Stimulated activated CD4-positive, alpha-beta T cell treated with anti-CD3 and anti-CD28 coated beads, TNF-alpha, amount 100 ng/mL, for 24 hours (primary cell): ENCODE measurements around the gene HOXA13.

ENCODE experiments used
- DNase-seq, 3 experiments: peaks; one replicate each; pipeline ENCODE4 v3.0.0-alpha.2; 2020; ENCODE audit warnings: low read depth in 3 of 3

HOXA13 gene

DNA sequence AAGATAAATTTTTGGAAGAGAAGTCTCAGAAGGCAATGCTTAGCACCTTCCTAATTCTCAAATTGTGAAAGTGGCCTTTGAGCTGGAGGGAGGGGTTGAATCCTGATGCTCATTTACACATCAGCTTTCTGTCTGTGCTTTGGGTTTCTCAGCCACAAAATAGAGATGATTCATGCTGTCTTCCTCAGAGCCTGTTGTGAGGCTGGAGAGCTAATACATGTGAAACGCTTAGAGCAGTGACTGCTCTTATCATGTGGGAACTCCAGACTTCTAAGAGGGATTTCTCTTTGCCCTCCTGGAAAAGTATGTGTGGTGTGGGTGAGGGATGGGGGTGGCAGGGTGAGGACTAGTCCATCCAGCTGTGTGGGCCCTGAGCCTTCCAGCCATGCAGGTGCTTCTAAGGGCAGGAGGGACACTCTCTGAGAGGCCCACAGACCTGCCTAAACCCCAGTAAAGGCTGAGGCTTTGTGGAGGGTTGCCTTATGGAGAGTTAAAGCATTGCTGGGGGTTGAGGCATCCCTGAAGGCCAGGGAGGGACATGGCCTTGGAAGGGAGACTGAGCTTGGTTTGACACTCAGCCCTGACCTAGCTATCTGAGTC, 37.9 kb upstream of the HOXA13 start:
- DNase-seq = no peak

GRCh38 chr7:27235387-27236311, 35.8 kb upstream of the HOXA13 start:
- no peak for DNase-seq

GRCh38 chr7:27229448-27229847, 29.6 kb upstream of the HOXA13 start:
- DNase-seq = no peak

GRCh38 chr7:27224983-27225934, 25.4 kb upstream of the HOXA13 start:
- no peak for DNase-seq

DNA sequence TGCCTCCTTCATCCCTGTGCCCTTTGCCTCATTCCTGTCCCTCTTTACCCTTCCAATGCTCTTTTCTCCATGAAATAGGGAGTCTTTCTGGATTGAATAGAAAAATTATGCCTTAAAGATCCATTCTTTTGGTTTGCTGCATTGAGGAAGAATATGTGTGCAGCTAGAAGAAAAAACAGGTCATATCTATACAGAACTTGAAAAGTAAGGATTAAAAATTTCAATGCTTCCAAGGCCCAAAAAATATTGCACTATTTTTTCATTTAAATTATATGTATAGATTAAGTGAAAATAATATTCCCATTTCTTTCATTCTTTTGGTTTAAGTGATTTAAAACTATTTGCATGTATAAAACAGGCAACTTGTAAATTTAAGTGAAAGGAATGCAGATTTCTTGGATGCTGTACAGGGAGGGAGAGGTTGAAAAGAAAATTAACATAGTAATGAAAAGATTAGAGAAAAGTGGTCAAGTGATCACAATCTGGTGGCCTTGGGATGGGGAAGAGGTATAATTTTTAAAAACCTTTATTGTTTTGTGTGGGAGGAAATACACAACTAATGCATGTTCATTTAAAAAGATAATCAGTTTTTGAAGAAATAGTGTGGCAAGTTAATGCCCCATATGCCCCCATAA, 24.2 kb upstream of the HOXA13 start:
- no peak for DNase-seq

DNA sequence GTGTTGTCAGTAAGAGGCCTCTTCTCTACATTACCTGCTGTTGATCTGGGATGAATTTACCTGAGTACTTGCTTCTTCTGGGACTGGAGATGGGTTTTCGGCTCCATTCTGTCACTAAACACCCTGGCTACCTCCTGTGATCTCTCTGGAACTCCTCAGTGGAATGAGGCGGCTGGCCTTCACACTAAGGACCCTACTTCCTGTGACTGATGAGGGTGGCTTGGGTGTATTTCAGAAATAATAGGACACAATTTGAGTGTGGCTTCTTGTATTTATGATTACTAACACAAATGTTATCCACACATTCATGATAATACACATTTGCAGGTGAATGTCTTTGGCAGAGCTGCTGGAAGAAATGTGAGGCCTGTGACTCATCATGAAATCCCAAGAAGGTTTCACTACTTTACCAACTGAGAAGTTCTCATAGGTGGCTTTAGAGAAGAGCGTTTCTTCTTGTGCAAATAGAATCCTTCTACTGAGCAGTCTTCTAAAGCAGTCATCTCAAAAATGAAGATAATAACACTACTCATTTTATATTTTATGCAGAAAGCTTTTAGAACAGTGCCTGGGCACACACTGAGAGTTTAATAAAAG, 21.4 kb upstream of the HOXA13 start:
- no peak for DNase-seq

DNA sequence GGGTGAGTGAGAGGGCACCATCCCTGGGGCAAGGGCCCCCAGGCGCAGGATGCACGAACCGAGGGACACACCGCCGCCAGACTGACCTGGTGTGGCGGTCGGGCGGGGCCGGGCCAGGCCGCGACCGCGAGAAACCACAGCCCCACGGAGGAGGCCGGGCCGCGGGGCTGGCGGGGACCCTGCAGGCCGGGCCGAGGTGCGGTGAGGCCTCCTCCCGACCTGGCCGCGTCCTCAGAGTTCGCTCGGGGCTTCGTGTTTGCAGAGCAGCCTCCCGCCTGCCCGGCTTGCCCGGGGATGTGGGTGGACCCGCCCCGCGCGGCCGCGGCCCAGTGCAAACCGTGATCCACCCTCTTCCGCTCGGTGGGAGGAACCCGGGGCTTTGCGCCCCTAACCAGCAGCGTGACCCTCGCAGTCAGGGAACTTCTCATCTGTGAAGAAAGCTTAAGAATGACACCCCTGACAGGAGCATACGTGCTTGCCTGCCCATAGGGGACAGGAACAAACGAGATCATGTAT, 20.6 kb upstream of the HOXA13 start:
- no peak for DNase-seq

GRCh38 chr7:27219821-27220220, 19.9 kb upstream of the HOXA13 start:
- no peak for DNase-seq

DNA sequence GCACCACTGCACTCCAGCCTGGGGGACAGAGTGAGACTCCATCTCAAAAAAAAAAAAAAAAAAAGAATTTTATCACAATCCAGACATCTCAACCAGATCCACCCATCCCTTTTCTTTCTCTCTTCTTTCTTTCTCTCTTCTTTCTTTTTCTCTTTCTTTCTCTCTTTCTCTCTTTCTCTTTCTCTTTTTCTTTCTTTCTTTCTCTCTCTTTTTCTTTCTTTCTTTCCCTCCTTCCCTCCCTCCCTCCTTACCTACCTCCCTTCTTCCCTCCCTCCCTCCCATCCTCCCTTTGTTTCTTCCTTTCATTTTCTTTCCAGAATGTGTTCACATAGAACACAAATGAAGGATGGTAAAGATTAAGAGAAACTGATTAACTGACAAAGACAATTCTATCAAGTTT, 18.1 kb upstream of the HOXA13 start:
- DNase-seq = no peak

GRCh38 chr7:27215356-27215755, 15.5 kb upstream of the HOXA13 start:
- no peak for DNase-seq

DNA sequence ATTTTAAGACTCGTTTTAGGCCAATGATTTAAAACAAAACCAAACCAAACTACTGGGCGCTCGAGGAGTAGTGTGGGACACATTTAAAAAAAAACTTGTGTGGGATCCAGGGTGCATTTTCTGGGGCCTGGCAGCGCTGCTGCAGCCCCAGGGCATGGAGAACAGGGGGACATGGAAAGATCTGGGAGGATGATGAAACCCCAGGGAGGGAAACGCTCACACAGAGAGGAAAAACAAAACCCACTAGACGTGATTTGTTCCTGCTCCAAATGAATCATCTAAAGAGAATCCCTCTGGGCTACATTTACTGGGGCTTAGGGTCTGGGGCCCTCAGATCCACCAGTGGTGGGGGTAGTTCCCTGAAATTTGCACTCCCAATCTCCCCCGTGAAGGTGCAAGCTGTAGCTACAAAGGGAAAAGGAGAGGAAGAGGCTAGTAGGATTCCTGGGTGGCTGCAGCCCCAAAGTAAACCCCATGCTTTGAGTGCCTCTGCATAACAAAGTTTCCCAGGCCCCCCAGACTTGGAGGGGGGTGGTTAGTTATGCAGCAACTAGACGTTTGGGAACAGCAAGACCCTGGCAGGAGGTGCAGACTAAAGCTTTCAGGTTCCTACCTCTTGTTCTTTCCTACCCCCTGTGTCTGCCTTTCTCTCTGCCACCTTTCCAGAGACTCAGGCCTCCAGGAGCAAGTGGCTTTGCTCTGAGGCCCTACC, 14.5 kb upstream of the HOXA13 start:
- DNase-seq = no peak

DNA sequence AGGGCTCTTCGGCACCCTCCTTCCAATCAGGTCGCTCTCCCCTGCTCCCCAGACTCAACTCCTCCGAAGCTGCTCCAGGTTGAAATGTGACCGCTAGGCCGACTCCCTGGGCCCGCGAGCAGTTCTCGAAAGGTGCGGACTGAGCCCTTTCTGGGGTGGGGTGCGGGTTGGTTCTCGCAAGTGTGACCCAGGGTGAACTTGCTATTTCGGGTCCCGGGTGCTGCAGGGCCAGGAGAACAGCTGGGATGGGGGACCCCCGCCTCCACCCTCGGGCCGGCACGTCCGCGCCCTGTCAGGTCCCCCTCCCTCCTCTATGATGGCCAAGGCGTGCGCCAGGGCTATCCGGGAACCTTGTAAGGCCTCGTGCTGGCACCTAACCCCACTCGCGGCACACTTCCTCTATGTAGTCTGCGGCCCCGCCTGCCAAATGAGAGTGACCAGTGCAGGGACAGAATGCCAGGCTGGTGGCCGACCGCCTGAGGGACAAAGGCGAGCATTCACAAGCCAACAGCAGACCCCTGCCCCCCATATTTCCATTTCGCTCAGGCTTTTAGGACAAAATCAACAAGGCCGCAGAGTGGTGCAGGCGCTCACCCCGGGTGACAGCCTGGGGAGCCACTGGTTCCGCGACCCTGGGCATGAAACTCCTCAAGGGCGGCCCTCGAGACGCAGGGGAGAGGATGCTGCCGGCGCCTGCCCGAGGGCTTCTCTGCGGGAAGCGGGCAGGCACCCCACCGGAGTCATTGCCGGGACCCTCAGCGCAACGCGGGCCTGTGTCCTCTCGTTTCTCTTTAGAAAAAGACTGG, 13.7 kb upstream of the HOXA13 start:
- DNase-seq = no peak

GRCh38 chr7:27212497-27213432, 12.9 kb upstream of the HOXA13 start:
- DNase-seq = no peak

GRCh38 chr7:27211764-27212204, 11.9 kb upstream of the HOXA13 start:
- DNase-seq = no peak

DNA sequence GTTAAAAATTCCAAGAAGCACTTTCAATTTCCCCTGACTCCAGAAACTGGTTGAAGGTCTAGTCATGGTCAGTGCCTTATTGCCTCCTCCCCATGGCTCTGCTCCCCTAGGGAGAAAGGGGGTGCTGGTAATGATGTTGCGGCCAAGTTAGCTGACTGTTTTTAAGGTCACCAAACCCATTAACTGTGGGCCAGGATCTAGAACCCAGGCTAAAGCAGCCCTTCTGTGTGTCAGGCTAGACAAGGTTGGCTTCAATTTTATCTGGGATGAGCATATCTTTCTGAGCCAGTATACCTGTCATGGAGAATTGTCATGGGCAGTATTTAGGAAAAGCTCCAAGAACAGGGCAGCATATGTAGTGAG, 11.2 kb upstream of the HOXA13 start:
- no peak for DNase-seq

- peak in 2 of 3 experiments; percentile 26 to 53 for DNase-seq
Observed at GRCh38 chr7:27210441-27211083, 10.7 kb upstream of the HOXA13 start.

GRCh38 chr7:27209933-27210440, 10.1 kb upstream of the HOXA13 start:
- DNase-seq = no peak

DNA sequence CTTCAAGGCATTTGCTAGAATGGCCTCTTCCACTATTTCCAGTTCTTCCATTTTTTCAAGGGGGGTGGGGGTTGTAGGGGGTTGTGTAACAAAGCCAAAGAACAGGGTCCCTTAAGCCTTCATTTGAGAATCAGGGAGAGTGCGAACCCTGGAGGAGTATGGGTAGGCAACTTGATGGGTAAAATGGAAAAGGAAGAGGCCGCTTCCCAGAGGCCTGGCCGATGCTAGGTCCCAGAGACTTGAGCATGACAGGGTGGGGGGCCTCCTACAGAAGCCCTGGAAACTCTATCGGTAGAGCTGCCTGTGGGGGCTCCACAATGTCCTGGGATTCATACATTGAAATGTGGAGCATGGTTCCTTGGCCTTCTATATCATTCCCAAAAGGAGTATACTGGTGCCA, 9.1 kb upstream of the HOXA13 start:
- DNase-seq = no peak
